ENCODE data around the gene ZBTB20.

DNA sequence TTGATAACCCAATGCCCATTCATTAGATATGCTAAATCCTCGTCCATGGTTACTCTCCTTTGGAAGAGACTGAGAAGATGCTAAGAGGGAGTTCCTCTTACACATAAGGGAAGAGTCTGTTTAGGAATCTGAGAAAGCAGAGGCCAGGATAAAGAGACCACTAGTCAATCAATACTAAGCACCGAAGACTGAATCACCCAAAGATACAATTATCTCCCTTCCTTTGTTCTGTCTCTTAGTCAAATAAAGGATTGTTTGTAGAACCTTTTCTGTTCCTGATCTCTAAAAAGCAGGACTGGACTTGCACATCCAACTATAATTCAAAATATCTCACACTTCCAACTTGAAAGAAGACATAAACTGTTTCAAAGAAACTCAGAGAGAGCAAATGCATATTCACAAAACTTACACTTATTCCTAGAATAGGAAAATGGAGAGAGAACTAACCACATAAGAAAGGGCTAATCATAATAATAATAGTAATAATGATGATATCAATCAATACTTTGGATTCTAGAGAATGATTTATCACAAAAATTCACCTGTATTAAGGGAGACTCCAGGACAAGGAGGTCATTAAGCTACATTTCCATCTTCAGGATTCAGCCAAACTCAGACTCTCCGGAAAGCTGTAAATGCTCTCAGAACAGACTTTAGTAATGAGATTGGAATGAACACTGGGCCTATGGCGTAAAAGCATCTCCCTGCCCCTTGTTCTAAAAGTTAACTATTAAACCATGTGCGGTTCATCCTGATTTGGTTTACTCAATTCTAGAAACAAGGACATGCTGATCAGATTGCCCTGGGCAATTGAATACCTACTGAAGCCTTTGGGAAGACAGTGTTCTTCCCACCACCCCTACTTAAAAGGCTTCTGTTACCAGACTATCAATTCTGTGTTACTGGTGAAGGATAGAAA, 401.5 kb downstream of the ZBTB20 start:
- TF ChIP-seq, protein P1, sequence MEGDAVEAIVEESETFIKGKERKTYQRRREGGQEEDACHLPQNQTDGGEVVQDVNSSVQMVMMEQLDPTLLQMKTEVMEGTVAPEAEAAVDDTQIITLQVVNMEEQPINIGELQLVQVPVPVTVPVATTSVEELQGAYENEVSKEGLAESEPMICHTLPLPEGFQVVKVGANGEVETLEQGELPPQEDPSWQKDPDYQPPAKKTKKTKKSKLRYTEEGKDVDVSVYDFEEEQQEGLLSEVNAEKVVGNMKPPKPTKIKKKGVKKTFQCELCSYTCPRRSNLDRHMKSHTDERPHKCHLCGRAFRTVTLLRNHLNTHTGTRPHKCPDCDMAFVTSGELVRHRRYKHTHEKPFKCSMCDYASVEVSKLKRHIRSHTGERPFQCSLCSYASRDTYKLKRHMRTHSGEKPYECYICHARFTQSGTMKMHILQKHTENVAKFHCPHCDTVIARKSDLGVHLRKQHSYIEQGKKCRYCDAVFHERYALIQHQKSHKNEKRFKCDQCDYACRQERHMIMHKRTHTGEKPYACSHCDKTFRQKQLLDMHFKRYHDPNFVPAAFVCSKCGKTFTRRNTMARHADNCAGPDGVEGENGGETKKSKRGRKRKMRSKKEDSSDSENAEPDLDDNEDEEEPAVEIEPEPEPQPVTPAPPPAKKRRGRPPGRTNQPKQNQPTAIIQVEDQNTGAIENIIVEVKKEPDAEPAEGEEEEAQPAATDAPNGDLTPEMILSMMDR (IDR thresholded peaks at IDR 0.05): no peak
- no peak for TF ChIP-seq POLR2A (IDR thresholded peaks at IDR 0.05)
- TF ChIP-seq POLR2AphosphoS5 (IDR thresholded peaks at IDR 0.05): no peak
